Measurements from ENCODE around the gene EYA3.

Gene EYA3

DNA sequence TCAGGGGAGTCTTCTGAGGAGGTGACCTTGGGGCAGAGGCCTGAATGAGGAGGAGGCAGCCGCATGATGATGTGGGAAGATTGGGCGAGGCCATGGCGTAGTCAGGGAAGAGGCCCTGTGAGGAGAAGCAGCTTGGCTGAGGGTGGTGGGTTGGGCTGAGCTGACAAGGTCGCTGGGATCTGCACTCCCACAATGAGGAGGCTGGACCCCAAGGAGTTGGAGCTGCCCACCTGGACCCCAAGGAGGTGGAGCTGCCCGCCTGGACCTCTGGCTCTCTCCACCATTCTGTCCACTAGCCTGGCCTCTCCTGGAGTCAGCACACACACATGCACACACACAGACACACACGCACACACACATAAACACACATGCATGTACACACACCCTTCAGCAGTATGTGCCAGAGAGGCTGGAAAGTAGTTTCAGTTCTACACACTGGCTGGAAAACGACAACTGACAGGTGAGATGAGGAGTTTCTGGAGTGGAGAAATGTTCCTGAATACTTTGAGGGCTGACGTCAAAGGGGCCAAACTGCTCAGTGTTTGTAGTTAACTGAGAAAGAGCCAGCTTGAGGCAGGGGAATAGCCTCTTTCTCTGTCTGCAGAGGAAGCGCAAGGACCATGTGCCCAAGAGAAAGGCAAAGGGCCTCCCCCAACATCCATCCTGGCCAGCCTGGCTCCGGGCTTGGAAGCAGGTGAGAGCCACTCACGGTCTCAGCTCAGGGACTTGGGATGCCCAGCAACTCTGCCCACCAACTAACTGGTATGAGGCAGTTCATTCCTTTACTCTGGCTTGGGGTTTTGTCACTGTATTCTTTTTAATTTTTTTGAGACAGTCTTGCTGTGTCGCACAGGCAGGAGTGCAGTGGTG, 146.5 kb downstream of the EYA3 start:
- no peak overlapping the region for H3K4me3 ChIP-seq (ENCODE audit: low read depth in 1 of 2, low read length in 2 of 2)
- no peaks in the 10 kb centered on the region for H3K36me3 ChIP-seq (ENCODE audit: insufficient read depth, low read length)
- peaks cover 0 to 5% of the 10 kb centered on the region in 2 donors for H3K27me3 ChIP-seq (ENCODE audit: control insufficient read depth in 1 of 2, insufficient read depth in 2 of 2, low read length in 2 of 2)
- H3K9ac ChIP-seq (ENCODE audit: low read length): no peak overlapping the region
- no peaks in the 10 kb centered on the region for H3K9me3 ChIP-seq (ENCODE audit: low read length)
- no peaks in the 10 kb centered on the region for H3K4me1 ChIP-seq (ENCODE audit: insufficient read depth, low read length)
- no peak overlapping the region for H3K27ac ChIP-seq (ENCODE audit: low read depth, low read length)

- H3K4me1 ChIP-seq (ENCODE audit: insufficient read depth, low read length): no peaks in the 10 kb centered on the region
- no peaks in the 10 kb centered on the region for H3K9me3 ChIP-seq (ENCODE audit: low read length)
- no peaks in the 10 kb centered on the region for H3K36me3 ChIP-seq (ENCODE audit: insufficient read depth, low read length)
- no peak overlapping the region for H3K9ac ChIP-seq (ENCODE audit: low read length)
- no peak overlapping the region for H3K27ac ChIP-seq (ENCODE audit: low read depth, low read length)
- peaks cover 1 to 13% of the 10 kb centered on the region in 2 donors for H3K27me3 ChIP-seq (ENCODE audit: control insufficient read depth in 1 of 2, insufficient read depth in 2 of 2, low read length in 2 of 2)
- no peak overlapping the region for H3K4me3 ChIP-seq (ENCODE audit: low read depth in 1 of 2, low read length in 2 of 2)
Measured at GRCh38 chr1:27940870-27941560, 147.4 kb downstream of the EYA3 start.

DNA sequence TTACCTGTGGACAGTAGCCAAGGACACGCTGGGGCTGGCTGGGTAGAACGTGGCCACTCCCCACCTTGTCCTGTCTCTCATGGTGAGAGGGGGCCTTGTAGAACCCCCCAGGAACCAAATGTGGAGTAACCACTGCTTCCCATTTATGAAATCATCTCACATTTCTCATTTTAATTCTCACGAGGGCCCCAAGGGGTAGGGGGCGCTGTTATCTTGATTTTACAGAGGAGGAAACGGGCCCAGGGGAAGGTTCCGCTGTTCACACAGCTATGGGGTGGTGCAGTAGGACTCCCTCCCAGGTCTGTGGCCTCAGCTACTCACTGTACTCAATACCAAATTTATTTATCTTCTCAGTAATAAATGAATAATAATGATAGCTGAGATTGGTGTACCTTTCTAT, 148.1 kb downstream of the EYA3 start:
- Histone ChIP-seq H3K9me3 (ENCODE audit: low read length) (no peaks in the 10 kb centered on the region), H3K27me3 (ENCODE audit: control insufficient read depth in 1 of 2, insufficient read depth in 2 of 2, low read length in 2 of 2) (peaks cover 6 to 13% of the 10 kb centered on the region in 2 donors), H3K36me3 (ENCODE audit: insufficient read depth, low read length) (no peaks in the 10 kb centered on the region), H3K9ac (ENCODE audit: low read length) (no peak overlapping the region), H3K4me3 (ENCODE audit: low read depth in 1 of 2, low read length in 2 of 2) (no peak overlapping the region), H3K27ac (ENCODE audit: low read depth, low read length) (no peak overlapping the region), H3K4me1 (ENCODE audit: insufficient read depth, low read length) (peaks cover under 1% of the 10 kb centered on the region)

DNA sequence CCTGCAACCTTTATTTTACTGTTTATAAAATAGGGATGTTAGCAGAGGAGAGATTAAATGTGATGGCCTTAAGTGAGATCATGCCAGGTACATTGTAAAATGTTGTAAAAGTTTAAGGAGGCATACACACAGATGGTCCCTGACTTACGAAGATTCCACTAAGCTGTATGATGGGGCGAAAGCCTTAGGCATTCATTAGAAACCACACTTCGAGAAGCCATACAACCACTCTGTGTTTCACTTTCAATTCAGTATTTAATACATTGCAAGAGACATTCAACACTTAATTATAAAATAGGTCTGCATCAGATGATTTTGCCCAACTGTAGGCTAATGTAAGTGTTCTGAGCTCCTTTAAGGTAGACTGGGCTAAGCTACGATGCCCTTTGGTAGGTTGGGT, 149.9 kb downstream of the EYA3 start:
- no peak overlapping the region for H3K27ac ChIP-seq (ENCODE audit: low read depth, low read length)
- no peak overlapping the region for H3K4me3 ChIP-seq (ENCODE audit: low read depth in 1 of 2, low read length in 2 of 2)
- H3K36me3 ChIP-seq (ENCODE audit: insufficient read depth, low read length): no peaks in the 10 kb centered on the region
- H3K9ac ChIP-seq (ENCODE audit: low read length): no peak overlapping the region
- H3K27me3 ChIP-seq (ENCODE audit: control insufficient read depth in 1 of 2, insufficient read depth in 2 of 2, low read length in 2 of 2): peaks cover 14 to 22% of the 10 kb centered on the region in 2 donors
- peaks cover 5% of the 10 kb centered on the region for H3K4me1 ChIP-seq (ENCODE audit: insufficient read depth, low read length)
- H3K9me3 ChIP-seq (ENCODE audit: low read length): no peaks in the 10 kb centered on the region

DNA sequence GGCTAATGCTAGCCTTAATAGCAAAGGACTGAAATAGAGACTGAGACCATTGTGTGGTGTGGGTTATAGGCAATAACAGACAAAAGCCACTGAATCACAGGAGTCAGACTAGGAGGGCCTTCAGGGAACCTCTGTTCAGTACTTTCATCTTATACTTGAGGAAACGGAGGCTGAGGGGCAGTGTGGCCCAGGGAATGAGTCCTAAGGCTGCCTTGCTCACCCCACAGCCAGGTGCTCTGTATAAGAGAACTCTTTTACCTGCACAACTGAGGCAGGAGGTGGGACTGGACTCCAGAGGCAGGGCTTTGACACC, 150.9 kb downstream of the EYA3 start:
- H3K9me3 ChIP-seq (ENCODE audit: low read length): no peaks in the 10 kb centered on the region
- H3K4me3 ChIP-seq (ENCODE audit: low read depth in 1 of 2, low read length in 2 of 2): no peak overlapping the region
- no peaks in the 10 kb centered on the region for H3K36me3 ChIP-seq (ENCODE audit: insufficient read depth, low read length)
- no peak overlapping the region for H3K9ac ChIP-seq (ENCODE audit: low read length)
- H3K4me1 ChIP-seq (ENCODE audit: insufficient read depth, low read length): peaks cover 5% of the 10 kb centered on the region
- H3K27me3 ChIP-seq (ENCODE audit: control insufficient read depth in 1 of 2, insufficient read depth in 2 of 2, low read length in 2 of 2): peaks cover 14 to 22% of the 10 kb centered on the region in 2 donors
- H3K27ac ChIP-seq (ENCODE audit: low read depth, low read length): no peak overlapping the region

GRCh38 chr1:27936370-27936769, 152.0 kb downstream of the EYA3 start:
- H3K27ac ChIP-seq (ENCODE audit: low read depth, low read length): no peak overlapping the region
- H3K27me3 ChIP-seq (ENCODE audit: control insufficient read depth in 1 of 2, insufficient read depth in 2 of 2, low read length in 2 of 2): peaks cover 14 to 22% of the 10 kb centered on the region in 2 donors
- H3K9me3 ChIP-seq (ENCODE audit: low read length): no peaks in the 10 kb centered on the region
- H3K4me3 ChIP-seq (ENCODE audit: low read depth in 1 of 2, low read length in 2 of 2): no peak overlapping the region
- peaks cover 5% of the 10 kb centered on the region for H3K4me1 ChIP-seq (ENCODE audit: insufficient read depth, low read length)
- no peak overlapping the region for H3K9ac ChIP-seq (ENCODE audit: low read length)
- no peaks in the 10 kb centered on the region for H3K36me3 ChIP-seq (ENCODE audit: insufficient read depth, low read length)

DNA sequence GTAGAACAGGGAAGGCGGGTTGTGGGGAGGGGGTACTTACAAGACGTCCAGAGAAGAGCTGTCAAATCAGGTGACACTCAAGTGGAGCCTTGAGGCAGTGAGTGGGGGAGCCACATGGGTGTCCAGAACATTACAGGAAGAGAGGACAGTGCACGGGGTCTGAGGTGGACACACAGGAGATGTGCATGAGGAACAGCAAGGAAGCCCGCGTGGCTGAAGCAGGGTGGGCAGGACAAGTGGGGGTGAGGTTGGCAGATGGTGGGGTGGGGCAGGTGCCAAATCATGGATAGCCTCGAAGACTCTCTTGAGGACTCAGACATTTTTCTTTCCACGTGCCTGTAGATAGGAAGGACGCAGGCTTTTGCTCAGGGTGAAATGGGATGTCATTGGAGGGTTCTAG, 152.7 kb downstream of the EYA3 start:
- no peaks in the 10 kb centered on the region for H3K9me3 ChIP-seq (ENCODE audit: low read length)
- no peaks in the 10 kb centered on the region for H3K36me3 ChIP-seq (ENCODE audit: insufficient read depth, low read length)
- no peak overlapping the region for H3K27ac ChIP-seq (ENCODE audit: low read depth, low read length)
- no peak overlapping the region for H3K4me3 ChIP-seq (ENCODE audit: low read depth in 1 of 2, low read length in 2 of 2)
- H3K4me1 ChIP-seq (ENCODE audit: insufficient read depth, low read length): peaks cover 5% of the 10 kb centered on the region
- peaks cover 14 to 22% of the 10 kb centered on the region in 2 donors for H3K27me3 ChIP-seq (ENCODE audit: control insufficient read depth in 1 of 2, insufficient read depth in 2 of 2, low read length in 2 of 2)
- no peak overlapping the region for H3K9ac ChIP-seq (ENCODE audit: low read length)

DNA sequence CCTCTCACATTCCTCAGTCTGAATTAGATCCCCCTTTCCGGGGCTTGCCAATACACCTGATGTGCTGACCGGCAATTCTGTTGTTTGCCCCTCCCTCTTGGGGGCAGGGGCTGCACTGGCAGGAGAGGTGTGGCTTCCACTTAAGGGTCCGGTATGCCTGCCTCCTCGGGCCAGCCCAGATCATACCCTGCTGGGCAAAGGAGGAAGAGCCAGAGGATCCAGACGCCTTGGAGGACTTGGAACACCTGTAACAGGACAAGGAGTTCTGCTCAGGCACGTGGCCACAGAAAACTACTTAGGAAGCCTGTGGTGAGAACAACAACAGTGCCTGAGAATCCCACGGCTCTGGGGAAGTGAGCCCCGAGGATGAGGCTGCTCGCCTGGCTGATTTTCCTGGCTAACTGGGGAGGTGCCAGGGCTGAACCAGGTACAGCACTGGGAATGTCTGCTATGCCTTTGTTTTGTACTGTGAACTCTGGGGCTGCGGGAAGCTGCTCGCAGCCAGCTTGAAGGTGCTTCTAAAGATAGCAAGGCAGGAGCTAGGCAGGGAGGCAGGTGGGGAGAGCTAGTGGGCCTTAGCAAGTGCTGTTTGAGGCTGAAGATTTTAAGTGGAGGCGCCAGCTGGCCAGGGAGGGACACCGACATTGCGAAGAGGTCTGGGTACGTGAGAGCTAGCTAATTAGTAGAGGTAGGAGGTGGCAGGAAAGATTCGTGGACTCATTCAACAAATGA, 153.4 kb downstream of the EYA3 start, which contains the start of gene SMPDL3B:
Gene SMPDL3B (plus strand): TSS at position 183 of the 732 bp plus-strand sequence. CDS start 184 bp downstream, at position 367.
- Histone ChIP-seq H3K9me3 (ENCODE audit: low read length) (no peaks in the 10 kb centered on the region), H3K27me3 (ENCODE audit: control insufficient read depth in 1 of 2, insufficient read depth in 2 of 2, low read length in 2 of 2) (peaks cover 14 to 22% of the 10 kb centered on the region in 2 donors), H3K4me3 (ENCODE audit: low read depth in 1 of 2, low read length in 2 of 2) (no peak within 1 kb of the TSS), H3K27ac (ENCODE audit: low read depth, low read length) (no peak within 1 kb of the TSS), H3K4me1 (ENCODE audit: insufficient read depth, low read length) (peaks cover 5% of the 10 kb centered on the region), H3K36me3 (ENCODE audit: insufficient read depth, low read length) (no peaks in the 10 kb centered on the region), H3K9ac (ENCODE audit: low read length) (no peak within 1 kb of the TSS)

DNA sequence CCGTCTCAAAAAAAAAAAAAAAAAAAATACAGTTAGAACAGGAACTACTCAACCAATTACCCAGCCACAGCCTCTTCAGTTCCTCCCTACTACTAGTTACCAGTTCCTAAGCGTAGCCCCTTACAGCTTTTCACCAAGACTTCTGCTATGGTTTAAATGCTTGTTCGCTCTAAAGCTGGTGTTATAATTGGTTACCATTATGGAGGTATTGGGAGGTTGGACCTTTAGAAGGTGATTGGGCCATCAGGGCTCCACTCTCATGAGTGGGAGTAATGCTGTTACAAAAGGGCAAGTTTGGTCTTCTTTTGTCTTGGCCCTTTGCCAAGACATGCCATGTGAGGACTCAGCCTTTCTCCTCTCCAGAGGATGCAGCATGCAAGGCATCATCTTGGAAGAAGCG, 156.7 kb downstream of the EYA3 start:
- Histone ChIP-seq H3K36me3 (ENCODE audit: insufficient read depth, low read length) (no peaks in the 10 kb centered on the region), H3K4me1 (ENCODE audit: insufficient read depth, low read length) (peaks cover 5% of the 10 kb centered on the region), H3K27ac (ENCODE audit: low read depth, low read length) (no peak overlapping the region), H3K9me3 (ENCODE audit: low read length) (no peaks in the 10 kb centered on the region), H3K27me3 (ENCODE audit: control insufficient read depth in 1 of 2, insufficient read depth in 2 of 2, low read length in 2 of 2) (peaks cover 14 to 15% of the 10 kb centered on the region in 2 donors), H3K4me3 (ENCODE audit: low read depth in 1 of 2, low read length in 2 of 2) (no peak overlapping the region), H3K9ac (ENCODE audit: low read length) (no peak overlapping the region)

DNA sequence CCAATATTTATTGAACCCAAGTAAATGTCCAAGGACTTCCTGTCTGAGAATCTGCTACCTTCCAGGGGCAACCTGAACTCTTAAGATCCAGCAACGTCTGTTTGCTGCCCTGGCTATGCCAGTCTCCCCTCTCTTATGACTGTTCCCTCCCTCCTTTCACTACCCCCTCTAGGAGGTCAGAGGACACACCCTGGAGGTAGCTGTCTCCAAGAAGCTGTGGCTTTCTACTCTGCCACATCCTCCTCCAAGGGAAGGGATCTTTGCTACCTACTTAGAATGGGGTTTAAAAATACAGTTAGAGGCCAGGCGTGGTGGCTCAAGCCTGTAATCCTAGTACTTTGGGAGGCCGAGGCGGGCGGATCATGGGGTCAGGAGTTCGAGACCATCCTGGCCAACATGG, 157.2 kb downstream of the EYA3 start:
- no peak overlapping the region for H3K9ac ChIP-seq (ENCODE audit: low read length)
- H3K27ac ChIP-seq (ENCODE audit: low read depth, low read length): no peak overlapping the region
- H3K27me3 ChIP-seq (ENCODE audit: control insufficient read depth in 1 of 2, insufficient read depth in 2 of 2, low read length in 2 of 2): peaks cover 9 to 14% of the 10 kb centered on the region in 2 donors
- H3K36me3 ChIP-seq (ENCODE audit: insufficient read depth, low read length): no peaks in the 10 kb centered on the region
- no peaks in the 10 kb centered on the region for H3K9me3 ChIP-seq (ENCODE audit: low read length)
- H3K4me1 ChIP-seq (ENCODE audit: insufficient read depth, low read length): peaks cover 5% of the 10 kb centered on the region
- no peak overlapping the region for H3K4me3 ChIP-seq (ENCODE audit: low read depth in 1 of 2, low read length in 2 of 2)

- Histone ChIP-seq H3K36me3 (ENCODE audit: insufficient read depth, low read length) (no peaks in the 10 kb centered on the region), H3K27ac (ENCODE audit: low read depth, low read length) (no peak overlapping the region), H3K27me3 (ENCODE audit: control insufficient read depth in 1 of 2, insufficient read depth in 2 of 2, low read length in 2 of 2) (no peaks in the 10 kb centered on the region), H3K4me3 (ENCODE audit: low read depth in 1 of 2, low read length in 2 of 2) (no peak overlapping the region), H3K9ac (ENCODE audit: low read length) (no peak overlapping the region), H3K4me1 (ENCODE audit: insufficient read depth, low read length) (no peaks in the 10 kb centered on the region), H3K9me3 (ENCODE audit: low read length) (no peaks in the 10 kb centered on the region)
Measured at GRCh38 chr1:27928216-27928954, 160.0 kb downstream of the EYA3 start.

Measured in muscle layer of colon (tissue), 2 donors.